22Rv1 (cell line): ENCODE results near the gene MINDY3.

ENCODE experiments used
- H3K27ac ChIP-seq: fragments of 450-650 bp; 2 replicates; pipeline ENCODE4 v1.5.1; 2017
- ZFX ChIP-seq: fragments of 450-650 bp; IDR thresholded peaks from 2 replicates; pipeline ENCODE4 v1.6.1; 2017; ENCODE audit warnings: antibody characterized with exemption, borderline replicate concordance
- TF ChIP-seq, protein P1 (sequence below): fragments of 450-650 bp; IDR thresholded peaks from 2 replicates; pipeline ENCODE4 v1.5.1; 2017; ENCODE audit warnings: mild to moderate bottlenecking

Gene MINDY3

DNA sequence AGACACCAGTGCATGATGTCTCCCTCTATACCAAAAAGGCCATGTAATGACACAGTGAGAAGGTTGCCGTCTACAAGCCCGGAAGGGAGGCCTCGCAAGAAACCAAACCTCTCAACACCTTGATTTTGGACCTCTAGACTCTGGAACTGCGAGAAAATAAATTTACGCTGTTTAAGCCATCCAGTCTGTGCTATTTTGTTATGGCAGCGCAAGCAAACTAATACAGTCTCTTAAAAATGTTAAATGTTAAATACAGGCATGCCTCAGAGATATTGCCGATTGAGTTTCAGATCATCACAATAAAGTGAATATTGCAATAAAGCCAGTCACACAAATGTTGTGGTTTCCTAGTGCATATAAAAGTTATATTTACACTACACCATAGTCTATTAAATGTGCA is 5.0 kb upstream of the MINDY3 start:
- TF ChIP-seq, protein P1, sequence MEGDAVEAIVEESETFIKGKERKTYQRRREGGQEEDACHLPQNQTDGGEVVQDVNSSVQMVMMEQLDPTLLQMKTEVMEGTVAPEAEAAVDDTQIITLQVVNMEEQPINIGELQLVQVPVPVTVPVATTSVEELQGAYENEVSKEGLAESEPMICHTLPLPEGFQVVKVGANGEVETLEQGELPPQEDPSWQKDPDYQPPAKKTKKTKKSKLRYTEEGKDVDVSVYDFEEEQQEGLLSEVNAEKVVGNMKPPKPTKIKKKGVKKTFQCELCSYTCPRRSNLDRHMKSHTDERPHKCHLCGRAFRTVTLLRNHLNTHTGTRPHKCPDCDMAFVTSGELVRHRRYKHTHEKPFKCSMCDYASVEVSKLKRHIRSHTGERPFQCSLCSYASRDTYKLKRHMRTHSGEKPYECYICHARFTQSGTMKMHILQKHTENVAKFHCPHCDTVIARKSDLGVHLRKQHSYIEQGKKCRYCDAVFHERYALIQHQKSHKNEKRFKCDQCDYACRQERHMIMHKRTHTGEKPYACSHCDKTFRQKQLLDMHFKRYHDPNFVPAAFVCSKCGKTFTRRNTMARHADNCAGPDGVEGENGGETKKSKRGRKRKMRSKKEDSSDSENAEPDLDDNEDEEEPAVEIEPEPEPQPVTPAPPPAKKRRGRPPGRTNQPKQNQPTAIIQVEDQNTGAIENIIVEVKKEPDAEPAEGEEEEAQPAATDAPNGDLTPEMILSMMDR = no peak
- TF ChIP-seq ZFX = no peak
- no peak overlapping the region for H3K27ac ChIP-seq

DNA sequence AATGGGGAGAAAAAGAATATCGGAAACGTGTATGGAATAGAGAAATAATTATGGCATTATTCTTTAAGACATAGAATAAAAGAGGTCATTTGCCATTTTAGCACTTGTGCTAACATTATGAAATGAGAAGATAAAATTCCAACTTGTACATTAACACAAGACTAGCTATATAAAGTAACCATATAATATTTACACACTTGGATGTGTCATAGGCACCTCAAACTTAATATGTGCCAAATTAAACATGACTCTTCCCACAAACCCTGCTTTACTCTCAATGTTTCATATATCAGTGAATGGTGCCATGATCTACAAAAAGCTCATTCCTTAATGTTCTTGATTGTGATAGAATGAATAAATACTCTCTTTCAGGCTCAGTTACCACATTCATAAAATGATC is 4.1 kb upstream of the MINDY3 start:
- no peak overlapping the region for H3K27ac ChIP-seq
- TF ChIP-seq, protein P1 = no peak
- no peak for TF ChIP-seq ZFX

DNA sequence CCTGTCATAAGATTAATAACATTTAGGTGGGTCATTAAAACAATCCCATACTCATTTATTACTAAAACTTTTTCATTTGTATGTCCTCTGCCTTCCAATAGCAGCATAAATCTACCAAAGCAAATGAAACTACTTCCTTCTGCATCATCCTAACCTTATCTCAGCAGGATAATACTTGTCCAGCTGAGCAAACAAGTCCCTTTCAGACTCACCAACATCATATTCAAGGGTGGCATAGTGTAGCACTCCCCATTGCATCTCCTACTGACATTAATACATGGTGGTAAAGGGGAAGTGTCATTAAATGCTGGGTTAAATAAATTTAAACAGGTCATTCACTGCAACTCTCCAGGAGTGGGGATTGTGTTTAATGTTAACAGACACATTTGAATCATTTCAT is 3.4 kb upstream of the MINDY3 start:
- no peak for TF ChIP-seq ZFX
- TF ChIP-seq, protein P1 = no peak
- no peak overlapping the region for H3K27ac ChIP-seq

DNA sequence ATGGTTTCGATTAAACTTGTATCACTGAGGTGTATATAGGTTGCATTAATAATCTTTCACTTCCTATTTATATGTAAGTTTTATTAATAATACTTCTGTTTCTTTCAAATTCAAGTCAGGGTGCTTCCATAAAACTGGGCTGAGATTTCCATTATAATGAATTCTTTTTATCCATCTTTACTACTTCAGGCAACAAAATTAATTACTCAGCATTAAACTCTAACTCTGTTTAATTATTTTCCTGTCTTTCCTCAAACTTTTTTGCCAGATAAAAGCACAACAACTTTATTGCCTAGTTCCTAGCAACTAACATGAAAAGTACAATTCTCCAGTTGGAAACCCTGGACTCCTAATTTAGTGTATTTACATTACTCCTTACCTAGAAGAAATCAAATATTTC is 3.0 kb upstream of the MINDY3 start:
- TF ChIP-seq, protein P1 = no peak
- TF ChIP-seq ZFX = no peak
- no peak overlapping the region for H3K27ac ChIP-seq

GRCh38 chr10:15860692-15861201 is 440 bp upstream of the MINDY3 start:
- peak overlapping the region; percentile 84 for H3K27ac ChIP-seq

GRCh38 chr10:15859509-15859905 is 800 bp downstream of the MINDY3 start:
- TF ChIP-seq ZFX = no peak
- TF ChIP-seq, protein P1 = no peak
- H3K27ac ChIP-seq = peak overlapping the region; percentile 84

More at GRCh38 chr10:15860692-15861201, 440 bp upstream of the MINDY3 start:
- TF ChIP-seq, protein P1 = no peak
- TF ChIP-seq ZFX = no peak

- no peak overlapping the region for H3K27ac ChIP-seq
- TF ChIP-seq ZFX = no peak
- TF ChIP-seq, protein P1 = no peak
Measured at GRCh38 chr10:15858861-15859281, 1.4 kb downstream of the MINDY3 start.
